Mammary epithelial cell (primary cell): ENCODE measurements around the gene CACNA1G.

Experiments used
- EZH2 ChIP-seq: IDR thresholded peaks from 2 replicates; pipeline ENCODE4 v1.6.1; 2012; ENCODE audit warnings: low read length, inconsistent platforms, borderline replicate concordance
- TF ChIP-seq, protein P1 (sequence below), 2 donors: IDR thresholded peaks in 1 of 2; conservative IDR thresholded peaks in 1 of 2; 2 replicates each; pipeline ENCODE4 v1.5.1; 2011 to 2012; ENCODE audit warnings: inconsistent platforms in 2 of 2, low read length in 2 of 2, mild to moderate bottlenecking in 2 of 2, control low read depth in 1 of 2, low read depth in 1 of 2; ENCODE audit not compliant: insufficient read depth in 1 of 2; ENCODE audit errors: extremely low read depth in 1 of 2

DNA sequence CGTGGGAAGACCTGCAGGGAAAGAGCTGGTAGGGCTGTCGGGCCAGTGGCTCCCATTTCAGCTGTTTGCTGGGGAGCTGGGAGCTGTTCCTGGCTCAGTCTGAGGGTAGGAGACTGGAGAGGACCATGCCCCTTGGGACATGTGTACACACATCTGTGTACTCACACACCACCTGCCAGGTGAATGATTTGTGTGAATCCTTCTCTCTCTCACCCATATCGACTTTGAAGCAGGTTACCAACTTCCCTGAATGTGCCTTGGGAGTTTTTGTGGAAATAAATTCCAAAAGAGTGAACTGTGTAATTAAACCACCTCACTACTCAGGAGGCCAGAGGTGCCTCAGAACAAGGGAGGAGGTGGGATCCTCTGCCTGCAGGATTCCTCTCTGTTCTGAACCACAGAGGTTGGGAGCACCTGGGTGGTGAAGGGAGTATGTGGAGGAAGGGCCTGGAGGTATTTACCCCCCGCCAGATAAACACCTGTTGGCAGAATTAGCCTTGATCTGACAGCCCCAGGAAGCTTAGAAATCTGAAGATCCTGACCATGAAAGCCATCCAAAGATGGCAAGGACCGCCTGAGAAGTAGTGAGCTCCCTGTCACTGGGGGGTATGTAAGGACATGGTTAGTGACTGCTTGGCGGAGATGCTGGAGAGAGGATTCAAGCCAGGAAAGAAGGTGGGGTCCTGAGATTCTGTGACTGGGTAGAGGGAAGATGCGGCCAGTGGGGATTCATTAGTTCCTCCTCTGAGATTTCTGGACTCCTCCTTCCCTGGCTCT is 77.5 kb downstream of the CACNA1G start:
- TF ChIP-seq, protein P1, sequence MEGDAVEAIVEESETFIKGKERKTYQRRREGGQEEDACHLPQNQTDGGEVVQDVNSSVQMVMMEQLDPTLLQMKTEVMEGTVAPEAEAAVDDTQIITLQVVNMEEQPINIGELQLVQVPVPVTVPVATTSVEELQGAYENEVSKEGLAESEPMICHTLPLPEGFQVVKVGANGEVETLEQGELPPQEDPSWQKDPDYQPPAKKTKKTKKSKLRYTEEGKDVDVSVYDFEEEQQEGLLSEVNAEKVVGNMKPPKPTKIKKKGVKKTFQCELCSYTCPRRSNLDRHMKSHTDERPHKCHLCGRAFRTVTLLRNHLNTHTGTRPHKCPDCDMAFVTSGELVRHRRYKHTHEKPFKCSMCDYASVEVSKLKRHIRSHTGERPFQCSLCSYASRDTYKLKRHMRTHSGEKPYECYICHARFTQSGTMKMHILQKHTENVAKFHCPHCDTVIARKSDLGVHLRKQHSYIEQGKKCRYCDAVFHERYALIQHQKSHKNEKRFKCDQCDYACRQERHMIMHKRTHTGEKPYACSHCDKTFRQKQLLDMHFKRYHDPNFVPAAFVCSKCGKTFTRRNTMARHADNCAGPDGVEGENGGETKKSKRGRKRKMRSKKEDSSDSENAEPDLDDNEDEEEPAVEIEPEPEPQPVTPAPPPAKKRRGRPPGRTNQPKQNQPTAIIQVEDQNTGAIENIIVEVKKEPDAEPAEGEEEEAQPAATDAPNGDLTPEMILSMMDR (conservative IDR thresholded peaks at IDR 0.05 in 1 of 2, IDR thresholded peaks at IDR 0.05 in 1 of 2; ENCODE audit: extremely low read depth in 1 of 2, insufficient read depth in 1 of 2, low read depth in 1 of 2, low read length in 2 of 2), result no peak
- no peak for TF ChIP-seq EZH2
